BE2C (cell line): Measurements from ENCODE around the gene GJB5. TPM values are rescaled to one million over a fixed set of nuclear protein-coding genes. Genes with fewer than 3 reads are reported as not detected.

Experiments
- DNase-seq: peaks from one replicate; pipeline ENCODE4 v3.0.0-alpha.2; 2020
- H3K27me3 ChIP-seq: fragments of 250-450 bp; sonication (Bioruptor Pico); 2 replicates; pipeline ENCODE4 v1.5.1; 2020; ENCODE audit warnings: mild to moderate bottlenecking
- H3K36me3 ChIP-seq: fragments of 250-450 bp; sonication (Bioruptor Pico); 2 replicates; pipeline ENCODE4 v1.5.1; 2020; ENCODE audit warnings: mild to moderate bottlenecking
- H3K4me1 ChIP-seq: fragments of 250-450 bp; sonication (Bioruptor Pico); 2 replicates; pipeline ENCODE4 v1.5.1; 2020
- H3K4me3 ChIP-seq: 2 replicates; pipeline ENCODE4 v1.5.1; 2011; ENCODE audit warnings: low read depth, low read length
- H3K9me3 ChIP-seq: fragments of 250-450 bp; sonication (Bioruptor Pico); 2 replicates; pipeline ENCODE4 v1.5.1; 2020
- CTCF ChIP-seq: IDR thresholded peaks from 2 replicates; pipeline ENCODE4 v1.5.1; 2012; ENCODE audit warnings: mild to moderate bottlenecking, low read depth, low read length
- polyA plus RNA-seq: library from polyadenylated mRNA; unstranded; fragments of >200 nt; gene quantifications from one replicate; pipeline ENCODE4 v1.2.1, GENCODE V29; 2012; ENCODE audit warnings: low read depth, missing spikeins; ENCODE audit not compliant: insufficient read length, insufficient read depth

The GJB5 gene
- polyA plus RNA-seq, result 0.43 TPM

GRCh38 chr1:34754964-34755637 is at the start of gene GJB5:
TSS of gene GJB5 (plus strand) at chr1:34755047. CDS start at chr1:34757331, 2,284 bp downstream.
- H3K36me3 ChIP-seq, result no peaks in the 10 kb centered on the region
- no peak for TF ChIP-seq CTCF
- DNase-seq, result no peak
- H3K4me3 ChIP-seq, result no peak within 1 kb of the TSS
- H3K9me3 ChIP-seq, result no peaks in the 10 kb centered on the region
- no peaks in the 10 kb centered on the region for H3K27me3 ChIP-seq
- H3K4me1 ChIP-seq, result no peaks in the 10 kb centered on the region

GRCh38 chr1:34705077-34705476 is 49.8 kb upstream of the GJB5 start:
- no peak overlapping the region for H3K4me3 ChIP-seq
- H3K27me3 ChIP-seq, result no peaks in the 10 kb centered on the region
- no peak for DNase-seq
- H3K36me3 ChIP-seq, result no peaks in the 10 kb centered on the region
- H3K9me3 ChIP-seq, result no peaks in the 10 kb centered on the region
- no peaks in the 10 kb centered on the region for H3K4me1 ChIP-seq
- TF ChIP-seq CTCF, result no peak

- no peak for TF ChIP-seq CTCF
- Histone ChIP-seq H3K27me3 (no peaks in the 10 kb centered on the region), H3K4me1 (no peaks in the 10 kb centered on the region), H3K36me3 (no peaks in the 10 kb centered on the region), H3K4me3 (no peak overlapping the region), H3K9me3 (no peaks in the 10 kb centered on the region)
- DNase-seq, result no peak
Observed at GRCh38 chr1:34708106-34708505, 46.7 kb upstream of the GJB5 start.

GRCh38 chr1:34709547-34709946 is 45.3 kb upstream of the GJB5 start:
- Histone ChIP-seq H3K9me3 (no peaks in the 10 kb centered on the region), H3K4me3 (no peak overlapping the region), H3K27me3 (no peaks in the 10 kb centered on the region), H3K4me1 (no peaks in the 10 kb centered on the region), H3K36me3 (no peaks in the 10 kb centered on the region)
- TF ChIP-seq CTCF, result no peak
- DNase-seq, result no peak

GRCh38 chr1:34710812-34711211 is 44.0 kb upstream of the GJB5 start:
- DNase-seq, result no peak
- no peaks in the 10 kb centered on the region for H3K36me3 ChIP-seq
- H3K9me3 ChIP-seq, result no peaks in the 10 kb centered on the region
- no peak for TF ChIP-seq CTCF
- no peaks in the 10 kb centered on the region for H3K4me1 ChIP-seq
- no peak overlapping the region for H3K4me3 ChIP-seq
- no peaks in the 10 kb centered on the region for H3K27me3 ChIP-seq

- H3K4me3 ChIP-seq, result no peak overlapping the region
- H3K4me1 ChIP-seq, result no peaks in the 10 kb centered on the region
- DNase-seq, result no peak
- H3K36me3 ChIP-seq, result no peaks in the 10 kb centered on the region
- no peak for TF ChIP-seq CTCF
- no peaks in the 10 kb centered on the region for H3K27me3 ChIP-seq
- H3K9me3 ChIP-seq, result no peaks in the 10 kb centered on the region
Observed at GRCh38 chr1:34711485-34711884, 43.4 kb upstream of the GJB5 start.
